GM21360 (cell line): ENCODE results near the gene NECAB3.

Experiments used
- ATAC-seq: cut with Tn5 transposase; IDR thresholded peaks from one replicate; pipeline ENCODE4 v1.9.1; 2021; ENCODE audit warnings: mild to moderate bottlenecking, moderate library complexity; ENCODE audit not compliant: unreplicated experiment

The NECAB3 gene

GRCh38 chr20:33679758-33680485 is 5.7 kb upstream of the NECAB3 start:
- ATAC-seq: peak; percentile 46

- no peak for ATAC-seq
These were observed 3.9 kb upstream of the NECAB3 start for GRCh38 chr20:33677991-33678702.

DNA sequence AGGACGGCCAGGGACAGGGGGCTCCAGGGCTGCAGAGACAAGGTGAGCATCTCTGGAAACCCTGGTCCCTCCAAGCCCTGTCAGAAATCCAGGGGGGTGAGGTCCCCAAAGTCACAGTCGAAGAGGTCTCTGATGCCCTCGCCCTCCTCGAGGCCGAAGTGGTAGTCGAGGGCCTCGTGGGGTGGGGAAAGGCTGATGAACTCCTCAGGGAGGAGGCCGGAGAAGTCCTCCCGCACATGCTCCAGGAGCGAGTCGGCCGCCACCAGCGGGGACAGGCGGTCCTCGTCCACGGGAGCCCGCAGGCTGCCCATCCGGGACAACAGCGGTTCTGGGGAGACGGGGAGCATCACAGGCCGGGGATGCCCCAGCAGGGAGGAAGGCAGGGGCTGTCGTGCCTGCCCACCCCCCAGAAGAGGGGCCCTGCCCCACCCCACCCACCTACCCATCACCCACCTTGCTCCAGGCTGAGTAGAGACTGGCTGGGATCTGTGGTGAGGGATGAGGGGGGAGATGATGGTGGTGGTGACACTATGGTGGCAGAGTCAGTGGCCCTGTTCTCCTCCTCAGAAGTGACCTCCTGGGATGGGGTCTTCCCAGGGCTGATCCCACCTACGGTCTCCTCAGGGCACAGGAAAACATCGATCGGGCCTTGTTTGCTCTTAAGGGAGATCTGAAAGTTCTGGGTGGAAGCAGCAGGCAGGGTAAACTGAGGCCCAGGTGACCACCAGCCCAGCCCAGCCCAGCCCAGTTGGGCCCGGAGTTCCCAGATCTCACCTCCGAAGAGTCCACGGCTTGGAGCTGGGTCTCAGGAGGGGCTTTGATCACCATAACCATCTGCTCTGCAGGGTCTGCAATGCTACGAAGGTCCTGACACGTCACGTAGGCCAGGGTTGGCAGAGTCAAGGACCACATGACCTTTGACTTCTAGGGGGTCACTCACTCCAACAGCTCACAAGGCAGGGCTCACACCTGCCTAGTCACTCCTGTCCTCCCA is 2.7 kb upstream of the NECAB3 start:
- no peak for ATAC-seq

- ATAC-seq: no peak
These were observed 1.9 kb upstream of the NECAB3 start for GRCh38 chr20:33676121-33676520.

GRCh38 chr20:33675136-33675959 is 1.1 kb upstream of the NECAB3 start:
- no peak for ATAC-seq

GRCh38 chr20:33673410-33674293 is 576 bp downstream of the NECAB3 start:
- ATAC-seq: no peak

DNA sequence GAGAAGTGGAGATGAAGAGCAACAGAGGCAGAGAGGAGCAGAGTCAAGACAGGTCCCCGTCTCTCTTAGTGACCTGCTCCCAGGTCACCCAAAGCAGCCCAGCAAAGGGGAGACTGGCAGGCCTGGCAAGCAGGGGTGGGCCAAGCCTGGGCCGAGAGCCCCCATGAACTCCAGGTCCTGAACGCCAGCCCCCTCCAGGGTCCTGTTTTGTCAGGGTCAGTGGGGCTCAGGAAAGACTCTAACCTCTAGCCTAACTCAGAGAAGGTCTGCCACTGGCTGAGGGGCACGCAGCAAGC is 1.2 kb downstream of the NECAB3 start:
- no peak for ATAC-seq

GRCh38 chr20:33672426-33673113 is 1.7 kb downstream of the NECAB3 start:
- ATAC-seq: no peak

DNA sequence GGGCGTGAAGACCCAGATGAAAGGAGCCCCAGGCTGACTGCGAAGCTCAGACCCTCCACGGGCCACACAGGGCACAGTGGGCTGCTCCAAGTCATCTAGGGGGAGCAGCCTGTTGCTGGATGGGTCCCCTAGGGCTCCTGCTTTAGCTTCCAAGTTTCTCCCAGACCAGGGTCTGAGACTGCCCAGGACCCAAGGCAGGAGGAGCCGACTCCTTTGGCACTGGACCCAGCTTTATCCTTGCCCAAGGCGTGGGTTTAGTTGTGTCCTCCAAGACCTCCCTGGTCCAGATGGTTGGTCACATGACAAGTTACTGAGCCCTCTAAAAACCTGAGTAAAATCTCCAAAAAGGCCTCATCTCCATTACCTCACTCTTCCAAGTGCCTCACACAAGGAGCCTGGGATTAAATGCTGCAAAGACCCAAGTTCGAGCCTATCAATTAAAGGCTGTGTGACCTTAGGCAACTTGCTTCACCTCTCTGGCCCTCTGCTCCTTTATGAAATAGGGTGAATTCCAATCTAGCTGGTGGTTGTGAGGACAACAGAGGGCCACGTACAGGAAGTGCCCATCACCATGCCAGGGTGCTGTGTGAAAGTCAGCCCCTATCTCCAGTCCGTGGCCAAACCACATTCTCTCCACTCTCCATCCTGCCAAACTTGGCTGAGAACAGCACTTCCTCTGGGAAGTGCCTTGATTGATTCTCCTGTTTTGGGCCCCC is 2.5 kb downstream of the NECAB3 start:
- no peak for ATAC-seq

DNA sequence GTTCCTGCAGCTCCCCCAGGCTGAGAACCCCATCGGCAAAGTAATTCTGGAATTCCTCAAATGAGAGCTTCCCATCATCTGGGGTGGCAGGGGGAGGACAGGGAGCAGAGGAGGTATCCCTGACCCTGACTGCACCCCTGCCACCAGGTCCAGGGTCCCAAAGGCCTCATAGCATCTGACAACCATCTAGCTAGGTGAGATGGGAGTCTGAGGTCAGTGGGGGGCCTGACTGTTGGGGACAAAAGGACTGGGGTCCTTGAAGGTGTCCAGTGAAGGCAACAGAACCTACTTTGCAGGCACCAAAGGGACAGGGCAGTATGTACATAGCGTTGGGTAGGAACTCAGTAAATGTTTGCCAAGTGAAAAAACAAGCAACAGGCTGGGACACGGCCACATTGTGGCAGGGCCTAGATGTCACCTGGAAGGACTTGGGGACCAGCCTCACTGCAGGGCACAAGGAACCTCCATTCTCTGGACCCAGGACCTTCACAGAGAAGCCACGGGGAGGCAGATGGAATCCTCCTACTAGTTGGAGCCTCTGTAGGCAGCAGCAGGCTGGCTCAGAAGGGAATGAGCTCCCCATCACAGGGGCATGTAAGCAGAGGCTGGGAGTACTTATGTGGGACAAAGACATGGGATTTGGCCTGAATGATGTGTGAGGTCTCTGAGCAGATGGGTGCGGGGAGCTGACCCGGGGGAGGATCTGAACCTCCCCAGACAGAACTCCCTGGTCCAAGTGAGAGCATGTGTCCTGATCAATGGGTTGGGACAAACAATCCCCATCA is 3.3 kb downstream of the NECAB3 start:
- ATAC-seq: no peak

GRCh38 chr20:33669873-33670640 is 4.2 kb downstream of the NECAB3 start:
- ATAC-seq: no peak

GRCh38 chr20:33669224-33669623 is 5.0 kb downstream of the NECAB3 start:
- ATAC-seq: no peak

DNA sequence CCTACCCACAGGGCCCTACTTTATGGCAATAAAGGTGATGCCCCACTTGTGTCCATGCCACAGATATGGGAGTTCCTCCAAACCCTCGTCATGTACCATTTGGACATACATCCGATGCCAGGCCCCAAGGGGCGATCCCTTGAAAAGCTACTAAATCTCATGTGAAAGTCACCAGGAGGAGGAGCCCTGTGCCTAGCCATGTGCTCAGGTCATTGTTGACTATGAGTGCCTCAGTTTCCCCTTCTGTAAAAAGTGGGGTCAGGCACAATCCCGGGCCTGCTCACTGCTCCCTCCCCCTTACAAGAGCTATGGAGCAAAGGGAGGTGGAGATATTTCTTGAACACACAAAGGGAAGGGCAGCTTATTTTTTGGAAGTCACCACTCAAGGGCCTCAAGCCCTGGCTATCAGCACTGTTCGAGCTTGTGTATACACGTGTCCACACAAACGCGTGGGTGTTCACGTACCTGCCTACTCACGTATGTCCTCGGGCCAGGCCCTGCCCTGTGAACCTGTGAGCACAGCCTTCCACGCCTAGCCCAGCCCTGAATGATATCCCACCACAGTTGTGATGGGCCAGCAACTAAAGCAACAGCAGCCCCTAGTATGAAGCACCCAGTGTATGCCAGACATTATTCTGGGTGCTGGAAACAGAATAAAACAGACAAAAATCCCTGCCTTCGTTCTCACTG is 5.6 kb downstream of the NECAB3 start:
- no peak for ATAC-seq

GRCh38 chr20:33667676-33668465 is 6.4 kb downstream of the NECAB3 start:
- no peak for ATAC-seq

- no peak for ATAC-seq
These were observed 7.0 kb downstream of the NECAB3 start for GRCh38 chr20:33667245-33667675.
